Activated CD8-positive, alpha-beta T cell treated with anti-CD3 and anti-CD28 coated beads for 36 hours (primary cell): Measurements from ENCODE around the gene CAV1. TPM values are rescaled to one million over a fixed set of nuclear protein-coding genes. Genes with fewer than 3 reads are reported as not detected.

ENCODE experiments used
- ATAC-seq: fragments of 200-7000 bp; cut with Tn5 transposase; one replicate; pipeline ENCODE4 v1.10.0; 2021; ENCODE audit warnings: mild to moderate bottlenecking, moderate library complexity
- CTCF ChIA-PET: fragments of 350-600 bp; sonication (Branson Sonifier 250); formaldehyde crosslinking; loops from one replicate; lab custom pipeline; 2021; ENCODE audit warnings: antibody characterized with exemption; lab: Charles Lee
- POLR2A ChIA-PET: fragments of 350-600 bp; sonication (Branson Sonifier 250); formaldehyde crosslinking; loops from one replicate; lab custom pipeline; 2021; ENCODE audit warnings: antibody characterized with exemption; lab: Charles Lee
- DNase-seq: peaks from one replicate; pipeline ENCODE4 v3.0.0-alpha.2; 2020
- H3K27ac Mint-ChIP-seq: one replicate; pipeline ENCODE4 v1.8.0; 2021; ENCODE audit warnings: mild to moderate bottlenecking, mixed read lengths
- H3K27me3 Mint-ChIP-seq: one replicate; pipeline ENCODE4 v1.8.0; 2021; ENCODE audit warnings: mixed read lengths
- H3K36me3 Mint-ChIP-seq: one replicate; pipeline ENCODE4 v1.8.0; 2021; ENCODE audit warnings: low read depth, mixed read lengths
- H3K4me1 Mint-ChIP-seq: one replicate; pipeline ENCODE4 v1.8.0; 2021; ENCODE audit warnings: low read depth, mixed read lengths
- H3K4me3 Mint-ChIP-seq: one replicate; pipeline ENCODE4 v1.8.0; 2021; ENCODE audit warnings: mild to moderate bottlenecking, moderate library complexity, mixed read lengths
- H3K9me3 Mint-ChIP-seq: one replicate; pipeline ENCODE4 v1.8.0; 2021; ENCODE audit warnings: mixed read lengths
- intact Hi-C: fragments of 100-400 bp; cut with micrococcal nuclease; formaldehyde crosslinking; loops from one replicate; pipeline ENCODE4 v1.10.0; 2022
- total RNA-seq, 2 experiments: library from RNA; stranded (reverse); gene quantifications; one replicate each; pipeline ENCODE4 v1.2.3, GENCODE V29; 2021
- TF ChIP-seq, protein P1 (sequence below): fragments of 200-600 bp; IDR thresholded peaks from one replicate; pipeline ENCODE4 v1.8.0; 2022; ENCODE audit warnings: antibody characterized with exemption, mild to moderate bottlenecking

Gene CAV1
- total RNA-seq, 2 experiments from 2014 or later, result 0.18 to 0.74 TPM

DNA sequence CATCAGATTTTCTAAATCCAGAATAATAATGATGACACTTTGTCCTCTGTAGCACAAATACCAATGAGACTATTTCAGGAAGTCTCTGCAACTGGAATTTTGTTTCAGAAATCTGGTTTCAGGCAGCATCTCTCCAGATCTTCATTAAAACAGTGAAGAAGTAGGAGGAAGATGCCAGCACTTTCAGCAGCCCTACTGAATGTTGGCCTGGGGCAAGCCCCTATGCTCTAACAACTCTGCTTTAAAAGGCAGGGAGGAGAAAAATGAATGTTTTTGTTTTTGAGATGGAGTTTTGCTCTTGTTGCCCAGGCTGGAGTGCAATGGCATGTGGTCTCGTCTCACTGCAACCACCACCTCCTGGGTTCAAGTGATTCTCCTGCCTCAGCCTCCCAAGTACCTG, 7.2 kb upstream of the CAV1 start:
- ATAC-seq, result no peak
- peaks cover 34% of the 10 kb centered on the region for H3K27me3 Mint-ChIP-seq
- no peaks in the 10 kb centered on the region for H3K9me3 Mint-ChIP-seq
- POLR2A ChIA-PET, result no interaction called here
- H3K4me1 Mint-ChIP-seq, result peaks cover 3% of the 10 kb centered on the region
- no peak overlapping the region for H3K4me3 Mint-ChIP-seq
- H3K36me3 Mint-ChIP-seq, result no peaks in the 10 kb centered on the region
- no peak for DNase-seq
- intact Hi-C loops, result no loop called here
- H3K27ac Mint-ChIP-seq, result no peak overlapping the region
- CTCF ChIA-PET, result no interaction called here
- TF ChIP-seq, protein P1, sequence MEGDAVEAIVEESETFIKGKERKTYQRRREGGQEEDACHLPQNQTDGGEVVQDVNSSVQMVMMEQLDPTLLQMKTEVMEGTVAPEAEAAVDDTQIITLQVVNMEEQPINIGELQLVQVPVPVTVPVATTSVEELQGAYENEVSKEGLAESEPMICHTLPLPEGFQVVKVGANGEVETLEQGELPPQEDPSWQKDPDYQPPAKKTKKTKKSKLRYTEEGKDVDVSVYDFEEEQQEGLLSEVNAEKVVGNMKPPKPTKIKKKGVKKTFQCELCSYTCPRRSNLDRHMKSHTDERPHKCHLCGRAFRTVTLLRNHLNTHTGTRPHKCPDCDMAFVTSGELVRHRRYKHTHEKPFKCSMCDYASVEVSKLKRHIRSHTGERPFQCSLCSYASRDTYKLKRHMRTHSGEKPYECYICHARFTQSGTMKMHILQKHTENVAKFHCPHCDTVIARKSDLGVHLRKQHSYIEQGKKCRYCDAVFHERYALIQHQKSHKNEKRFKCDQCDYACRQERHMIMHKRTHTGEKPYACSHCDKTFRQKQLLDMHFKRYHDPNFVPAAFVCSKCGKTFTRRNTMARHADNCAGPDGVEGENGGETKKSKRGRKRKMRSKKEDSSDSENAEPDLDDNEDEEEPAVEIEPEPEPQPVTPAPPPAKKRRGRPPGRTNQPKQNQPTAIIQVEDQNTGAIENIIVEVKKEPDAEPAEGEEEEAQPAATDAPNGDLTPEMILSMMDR, result no peak

GRCh38 chr7:116518961-116519360, 5.9 kb upstream of the CAV1 start:
- Mint-ChIP-seq H3K27me3 (peaks cover 40% of the 10 kb centered on the region), H3K4me3 (no peak overlapping the region), H3K9me3 (no peaks in the 10 kb centered on the region), H3K27ac (no peak overlapping the region), H3K36me3 (no peaks in the 10 kb centered on the region), H3K4me1 (no peaks in the 10 kb centered on the region)
- TF ChIP-seq, protein P1, result no peak
- DNase-seq, result no peak
- CTCF ChIA-PET, result no interaction called here
- POLR2A ChIA-PET, result no interaction called here
- intact Hi-C loops, result no loop called here
- no peak for ATAC-seq

DNA sequence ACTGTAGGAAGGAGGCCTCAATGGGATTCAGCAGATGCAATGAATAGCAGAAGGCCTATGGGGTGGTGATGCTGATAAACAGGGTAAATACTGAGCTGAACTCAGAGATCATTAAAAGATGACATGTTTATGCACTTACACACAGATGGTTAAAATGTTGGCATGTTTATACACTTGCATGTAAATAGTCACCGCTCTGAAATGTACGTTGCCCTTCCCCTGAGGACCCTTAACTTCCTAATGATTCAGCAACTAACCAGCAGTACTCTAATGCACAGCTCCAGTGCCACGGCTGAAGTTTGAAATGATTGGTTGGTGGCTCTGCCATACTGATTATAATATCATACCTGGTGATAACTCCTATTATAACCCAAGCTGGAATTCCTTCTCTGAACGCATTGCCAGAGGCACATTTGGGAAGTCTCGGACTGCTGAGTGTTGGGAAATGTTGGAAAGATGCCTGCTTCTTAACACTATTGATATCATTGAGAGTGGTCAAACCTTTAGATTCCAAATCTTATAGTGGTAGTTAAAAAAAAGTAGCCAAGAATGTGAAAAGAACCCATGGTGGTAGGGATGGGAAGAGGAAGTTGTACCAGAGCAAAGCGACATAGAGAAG, 3.7 kb upstream of the CAV1 start:
- H3K4me1 Mint-ChIP-seq, result peaks cover 14% of the 10 kb centered on the region
- no peak overlapping the region for H3K4me3 Mint-ChIP-seq
- H3K36me3 Mint-ChIP-seq, result no peaks in the 10 kb centered on the region
- DNase-seq (no peak), ATAC-seq (no peak)
- H3K27me3 Mint-ChIP-seq, result peaks cover 51% of the 10 kb centered on the region
- H3K9me3 Mint-ChIP-seq, result no peaks in the 10 kb centered on the region
- intact Hi-C loops, result no loop called here
- H3K27ac Mint-ChIP-seq, result no peak overlapping the region
- CTCF ChIA-PET, result no interaction called here
- POLR2A ChIA-PET, result no interaction called here
- TF ChIP-seq, protein P1, result no peak

DNA sequence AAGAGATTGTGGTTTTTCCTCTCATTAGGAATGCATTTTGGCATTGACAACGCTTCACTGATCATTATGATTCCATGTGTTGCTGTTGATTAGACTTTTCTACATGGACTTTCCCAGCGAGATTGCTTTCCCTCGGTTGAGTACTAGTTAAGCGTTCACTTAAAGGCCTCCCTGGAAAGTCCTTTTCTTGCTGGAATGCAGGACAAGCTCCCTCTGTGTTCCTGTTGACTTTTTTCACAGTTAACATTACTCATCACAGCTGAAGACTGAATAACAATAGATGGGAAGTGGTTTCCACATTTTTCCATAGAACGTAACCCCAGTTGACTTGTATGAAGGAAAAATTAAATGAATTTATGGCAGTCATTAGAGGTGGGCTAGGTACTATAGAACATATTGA, 2.6 kb upstream of the CAV1 start:
- DNase-seq (no peak), ATAC-seq (no peak)
- Mint-ChIP-seq H3K36me3 (no peaks in the 10 kb centered on the region), H3K4me3 (no peak overlapping the region), H3K27ac (no peak overlapping the region), H3K27me3 (peaks cover 61% of the 10 kb centered on the region), H3K4me1 (peaks cover 22% of the 10 kb centered on the region), H3K9me3 (no peaks in the 10 kb centered on the region)
- POLR2A ChIA-PET, result no interaction called here
- intact Hi-C loops, result no loop called here
- TF ChIP-seq, protein P1, result no peak
- CTCF ChIA-PET, result interaction anchor here (1.0 kb wide), 1 partner anchor 18 kb away, joined by 3 read pairs; no protein-coding TSS in a partner anchor

- Mint-ChIP-seq H3K27ac (no peak overlapping the region), H3K27me3 (peaks cover 70% of the 10 kb centered on the region), H3K36me3 (no peaks in the 10 kb centered on the region), H3K4me3 (no peak overlapping the region), H3K9me3 (no peaks in the 10 kb centered on the region), H3K4me1 (peaks cover 25% of the 10 kb centered on the region)
- intact Hi-C loops, result no loop called here
- POLR2A ChIA-PET, result no interaction called here
- DNase-seq (no peak), ATAC-seq (no peak)
- CTCF ChIA-PET, result no interaction called here
- TF ChIP-seq, protein P1, result no peak
These were observed 621 bp upstream of the CAV1 start for GRCh38 chr7:116524221-116524608.
